Spleen (tissue), 11 donors: ENCODE results near the gene MLF1. TPM values are rescaled to one million over a fixed set of nuclear protein-coding genes. Genes with fewer than 3 reads are reported as not detected.

ENCODE experiments used
- DNase-seq: peaks from one replicate; pipeline ENCODE4 v3.0.0-alpha.2; 2020
- H3K27ac ChIP-seq, 8 donors: fragments of 200-600 bp; sonication (generic) in 7 of 8; 1 replicate in 4 of 8; 2 replicates in 4 of 8; pipeline versions ENCODE4 v1.5.0 to v1.8.0; 2016 to 2021; ENCODE audit warnings: inconsistent platforms in 4 of 8, mild to moderate bottlenecking in 4 of 8, moderate library complexity in 1 of 8
- H3K27me3 ChIP-seq, 7 donors: fragments of 200-600 bp; sonication (generic) in 6 of 7; replicated peaks in 1 of 7; 1 replicate in 4 of 7; 2 replicates in 3 of 7; pipeline versions ENCODE4 v1.5.0 to v1.8.0; 2016 to 2021; ENCODE audit warnings: inconsistent platforms in 3 of 7, mild to moderate bottlenecking in 1 of 7
- H3K36me3 ChIP-seq, 6 donors: fragments of 200-600 bp; sonication (generic) in 5 of 6; 1 replicate in 4 of 6; 2 replicates in 2 of 6; pipeline versions ENCODE4 v1.5.0 to v1.8.0; 2016 to 2021; ENCODE audit warnings: inconsistent platforms in 2 of 6
- H3K4me1 ChIP-seq, 6 donors: fragments of 200-600 bp; sonication (generic) in 5 of 6; 1 replicate in 3 of 6; 2 replicates in 3 of 6; pipeline versions ENCODE4 v1.5.0 to v1.8.0; 2016 to 2021; ENCODE audit warnings: inconsistent platforms in 3 of 6
- H3K4me3 ChIP-seq, 8 donors: fragments of 200-600 bp; sonication (generic) in 7 of 8; 1 replicate in 4 of 8; 2 replicates in 4 of 8; pipeline versions ENCODE4 v1.5.0 to v1.8.0; 2016 to 2021; ENCODE audit warnings: inconsistent platforms in 4 of 8, mild to moderate bottlenecking in 4 of 8, moderate library complexity in 2 of 8
- H3K9me3 ChIP-seq, 8 donors: fragments of 200-600 bp; sonication (generic) in 7 of 8; 1 replicate in 4 of 8; 2 replicates in 4 of 8; pipeline versions ENCODE4 v1.5.0 to v1.8.0; 2016 to 2021; ENCODE audit warnings: inconsistent platforms in 4 of 8
- POLR2A ChIP-seq, 3 donors: fragments of 450-650 bp; IDR thresholded peaks; one replicate each; pipeline ENCODE4 v1.5.1; 2017; ENCODE audit warnings: antibody characterized with exemption in 3 of 3, mild to moderate bottlenecking in 1 of 3
- POLR2AphosphoS5 ChIP-seq, 3 donors: sonication (generic); formaldehyde crosslinking; IDR thresholded peaks; one replicate each; pipeline ENCODE4 v1.5.1; 2017; ENCODE audit warnings: antibody characterized with exemption in 3 of 3
- WGBS, 5 donors: extraction: QIAGEN DNeasy Blood & Tissue Kit in 3 of 5; methylation state at CpG; one replicate each; pipeline versions ENCODE4 v1.1.5 to v1.1.7; 2013 to 2018; 5-methylcytosine and 5-hydroxymethylcytosine counted together
- intact Hi-C: fragments of 100-400 bp; cut with DNase I; formaldehyde crosslinking; loops from one replicate; pipeline ENCODE4 v1.15.0; 2023; ENCODE audit warnings: low total_unique reads
- polyA plus RNA-seq, 3 donors: library from polyadenylated mRNA; stranded (reverse); fragments of 200-250 nt; gene quantifications; one replicate each; pipeline ENCODE4 v1.2.1, GENCODE V29; 2013
- total RNA-seq, 7 donors: library from RNA; depleted of rRNA in 3 of 7; stranded (reverse); fragments of >200 nt in 3 of 7; fragmentation: NEBNext Ultra II Directional in 4 of 7; extraction: Animal tissue kit (Norgen Biotek cat#: 25700) in 4 of 7; gene quantifications; one replicate each; pipeline versions ENCODE4 v1.1.0 to v1.2.1, GENCODE V29; 2016 to 2021
- TF ChIP-seq, protein P1 (sequence below), 11 experiments: fragments of 200-600 bp in 7 of 11; fragments of 450-650 bp in 4 of 11; sonication (generic) in 4 of 11; IDR thresholded peaks in 8 of 11; conservative IDR thresholded peaks in 3 of 11; 1 replicate in 7 of 11; 2 replicates in 4 of 11; pipeline versions ENCODE4 v1.4.0 to v1.8.0; 2016 to 2021; ENCODE audit warnings: antibody characterized with exemption in 11 of 11, inconsistent platforms in 4 of 11, mild to moderate bottlenecking in 1 of 11
- donor health status: healthy with polysubstance abuse.
- donor health status: DM: no; HTN: no; CAD: no; lungs with moderate emphysema.
- donor health status: DM: no; HTN: no; CAD: no.
- donor health status: Bipolar disorder and iron deficiency.
- donor health status: healthy.
- donor health status: DM: no; HTN: no; CAD: no.
- donor health status: DM: yes; HTN: yes; CAD: no.

MLF1 gene
- total and polyA plus RNA-seq, 10 donors: 1.3 to 4.1 (median 2.8) TPM

- Histone ChIP-seq H3K27me3 (no peaks in the 10 kb centered on the region), H3K9me3 (no peaks in the 10 kb centered on the region), H3K4me3 (no peak overlapping the region), H3K36me3 (no peaks in the 10 kb centered on the region), H3K4me1 (peaks cover 6 to 18% (median 16%) of the 10 kb centered on the region in 6 donors), H3K27ac (no peak overlapping the region)
- 73 to 90% (median 86%) methylated on average over 7 of the region's 7 CpGs for WGBS, 5 donors
- DNase-seq: no peak
- intact Hi-C loops: no loop called here
- TF ChIP-seq POLR2AphosphoS5 (IDR thresholded peaks at IDR 0.05): no peak
- TF ChIP-seq, protein P1, sequence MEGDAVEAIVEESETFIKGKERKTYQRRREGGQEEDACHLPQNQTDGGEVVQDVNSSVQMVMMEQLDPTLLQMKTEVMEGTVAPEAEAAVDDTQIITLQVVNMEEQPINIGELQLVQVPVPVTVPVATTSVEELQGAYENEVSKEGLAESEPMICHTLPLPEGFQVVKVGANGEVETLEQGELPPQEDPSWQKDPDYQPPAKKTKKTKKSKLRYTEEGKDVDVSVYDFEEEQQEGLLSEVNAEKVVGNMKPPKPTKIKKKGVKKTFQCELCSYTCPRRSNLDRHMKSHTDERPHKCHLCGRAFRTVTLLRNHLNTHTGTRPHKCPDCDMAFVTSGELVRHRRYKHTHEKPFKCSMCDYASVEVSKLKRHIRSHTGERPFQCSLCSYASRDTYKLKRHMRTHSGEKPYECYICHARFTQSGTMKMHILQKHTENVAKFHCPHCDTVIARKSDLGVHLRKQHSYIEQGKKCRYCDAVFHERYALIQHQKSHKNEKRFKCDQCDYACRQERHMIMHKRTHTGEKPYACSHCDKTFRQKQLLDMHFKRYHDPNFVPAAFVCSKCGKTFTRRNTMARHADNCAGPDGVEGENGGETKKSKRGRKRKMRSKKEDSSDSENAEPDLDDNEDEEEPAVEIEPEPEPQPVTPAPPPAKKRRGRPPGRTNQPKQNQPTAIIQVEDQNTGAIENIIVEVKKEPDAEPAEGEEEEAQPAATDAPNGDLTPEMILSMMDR (IDR thresholded peaks at IDR 0.05 in 8 of 11, conservative IDR thresholded peaks at IDR 0.05 in 3 of 11): no peak
- no peak for TF ChIP-seq POLR2A (IDR thresholded peaks at IDR 0.05)
These were observed 69.7 kb downstream of the MLF1 start for GRCh38 chr3:158640646-158641045.

GRCh38 chr3:158642005-158642404 lies 71.0 kb downstream of the MLF1 start:
- Histone ChIP-seq H3K27me3 (no peaks in the 10 kb centered on the region), H3K4me1 (peaks cover 9 to 32% (median 29%) of the 10 kb centered on the region in 6 donors), H3K27ac (peak overlapping the region in 1 of 8 donors; percentile 27), H3K9me3 (no peaks in the 10 kb centered on the region), H3K36me3 (peaks cover 0 to 13% (median 5%) of the 10 kb centered on the region in 6 donors), H3K4me3 (no peak overlapping the region)
- 87 to 92% (median 89%) methylated on average over 7 of the region's 7 CpGs for WGBS, 5 donors
- intact Hi-C loops: no loop called here
- TF ChIP-seq, protein P1 (IDR thresholded peaks at IDR 0.05 in 8 of 11, conservative IDR thresholded peaks at IDR 0.05 in 3 of 11): no peak
- TF ChIP-seq POLR2A (IDR thresholded peaks at IDR 0.05): no peak
- TF ChIP-seq POLR2AphosphoS5 (IDR thresholded peaks at IDR 0.05): no peak
- DNase-seq: no peak

GRCh38 chr3:158642474-158643210 lies 71.6 kb downstream of the MLF1 start:
- no peak overlapping the region for H3K4me3 ChIP-seq
- whole genome bisulfite sequencing, 5 donors: 86 to 96% (median 93%) methylated on average over 6 of the region's 6 CpGs
- no peak for DNase-seq
- H3K27me3 ChIP-seq: no peaks in the 10 kb centered on the region
- peaks cover 9 to 38% (median 29%) of the 10 kb centered on the region in 6 donors for H3K4me1 ChIP-seq
- intact Hi-C loops: no loop called here
- TF ChIP-seq POLR2AphosphoS5 (IDR thresholded peaks at IDR 0.05): no peak
- TF ChIP-seq, protein P1 (IDR thresholded peaks at IDR 0.05 in 8 of 11, conservative IDR thresholded peaks at IDR 0.05 in 3 of 11): no peak
- no peak for TF ChIP-seq POLR2A (IDR thresholded peaks at IDR 0.05)
- no peaks in the 10 kb centered on the region for H3K9me3 ChIP-seq
- H3K27ac ChIP-seq: peak overlapping the region in 1 of 8 donors; percentile 27
- peaks cover 0 to 20% (median 7%) of the 10 kb centered on the region in 6 donors for H3K36me3 ChIP-seq

GRCh38 chr3:158644345-158644908 lies 73.4 kb downstream of the MLF1 start, which contains the start of gene GFM1:
Gene GFM1, plus strand, starts transcription at chr3:158644527. Its CDS starts 108 bp downstream, at chr3:158644635.
- peaks cover 0 to 38% (median 19%) of the 10 kb centered on the region in 6 donors for H3K36me3 ChIP-seq
- DNase-seq: peak; percentile 96
- H3K27me3 ChIP-seq: no peaks in the 10 kb centered on the region
- TF ChIP-seq, protein P1 (IDR thresholded peaks at IDR 0.05 in 8 of 11, conservative IDR thresholded peaks at IDR 0.05 in 3 of 11): peak; percentile 50 to 90 (median 77)
- TF ChIP-seq POLR2AphosphoS5 (IDR thresholded peaks at IDR 0.05): peak; percentile 90 to 93 (median 91)
- TF ChIP-seq POLR2A (IDR thresholded peaks at IDR 0.05): no peak
- peak within 1 kb of the TSS; percentile 73 to 92 (median 83) for H3K27ac ChIP-seq
- intact Hi-C loops: no loop called here
- H3K4me3 ChIP-seq: peak within 1 kb of the TSS; percentile 68 to 93 (median 89)
- H3K9me3 ChIP-seq: no peaks in the 10 kb centered on the region
- H3K4me1 ChIP-seq: peaks cover 9 to 45% (median 31%) of the 10 kb centered on the region in 6 donors
- 0 to 1% (median 0%) methylated on average over 38 to 42 of the region's 42 CpGs for WGBS, 5 donors
